RWPE1 (cell line): ENCODE measurements around the gene PI16.

Experiments
- CTCF ChIA-PET: fragments of 350-600 bp; sonication (Branson Sonifier 250); formaldehyde crosslinking; extraction: SDS; loops from one replicate; lab custom pipeline; 2021; lab: Yijun Ruan, JAX
- POLR2A ChIA-PET: fragments of 400-600 bp; formaldehyde crosslinking; extraction: SDS; loops from one replicate; lab custom pipeline; 2020; ENCODE audit warnings: antibody characterized with exemption; ENCODE audit not compliant: low non-redundant PET; lab: Yijun Ruan, JAX
- DNase-seq: peaks from one replicate; pipeline ENCODE4 v3.0.0; 2012; ENCODE audit warnings: low spot score
- H3K27ac ChIP-seq: fragments of 450-650 bp; 2 replicates; pipeline ENCODE4 v1.5.1; 2017
- TF ChIP-seq, protein P1 (sequence below): fragments of 450-650 bp; conservative IDR thresholded peaks from 2 replicates; pipeline ENCODE4 v1.5.1; 2017; ENCODE audit warnings: low read depth, mild to moderate bottlenecking

PI16 gene

DNA sequence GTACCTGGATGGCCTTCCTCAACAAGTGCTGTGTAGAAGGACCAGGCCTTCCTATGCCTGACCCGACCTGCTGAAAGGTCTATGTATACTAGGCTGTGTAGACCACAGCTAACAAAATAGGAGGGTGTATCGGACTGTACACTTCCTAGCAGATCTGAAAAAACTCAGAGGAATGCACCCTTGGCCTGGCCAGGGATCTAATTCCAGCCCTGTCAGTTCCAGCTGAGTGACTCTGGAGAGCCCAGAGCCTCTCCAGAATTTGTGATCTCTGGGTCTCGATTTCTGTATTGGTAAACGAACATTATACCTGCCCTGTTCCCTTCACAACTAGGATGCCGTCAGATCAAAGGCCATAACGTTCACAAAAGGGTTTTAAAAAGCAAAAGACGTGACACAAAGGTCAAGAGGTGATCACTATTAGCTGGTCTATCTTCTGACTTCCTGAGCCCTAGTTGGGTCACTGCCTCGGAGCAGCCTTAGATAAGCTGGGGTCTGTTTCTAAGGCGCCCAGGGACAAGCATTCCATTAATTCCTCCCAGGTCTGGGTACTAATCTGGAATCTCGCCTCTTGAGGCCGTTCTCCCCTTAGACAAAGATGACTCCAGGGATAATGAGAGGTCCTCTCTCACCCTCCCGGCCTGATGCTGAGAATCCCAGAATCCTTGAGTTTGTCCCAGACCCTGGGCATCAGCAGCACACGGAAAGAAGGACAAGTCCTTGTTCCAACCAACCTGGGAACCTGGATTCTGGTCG lies 17.6 kb downstream of the PI16 start:
- POLR2A ChIA-PET: no interaction called here
- peak overlapping the region; percentile 93 for H3K27ac ChIP-seq
- CTCF ChIA-PET: no interaction called here
- TF ChIP-seq, protein P1, sequence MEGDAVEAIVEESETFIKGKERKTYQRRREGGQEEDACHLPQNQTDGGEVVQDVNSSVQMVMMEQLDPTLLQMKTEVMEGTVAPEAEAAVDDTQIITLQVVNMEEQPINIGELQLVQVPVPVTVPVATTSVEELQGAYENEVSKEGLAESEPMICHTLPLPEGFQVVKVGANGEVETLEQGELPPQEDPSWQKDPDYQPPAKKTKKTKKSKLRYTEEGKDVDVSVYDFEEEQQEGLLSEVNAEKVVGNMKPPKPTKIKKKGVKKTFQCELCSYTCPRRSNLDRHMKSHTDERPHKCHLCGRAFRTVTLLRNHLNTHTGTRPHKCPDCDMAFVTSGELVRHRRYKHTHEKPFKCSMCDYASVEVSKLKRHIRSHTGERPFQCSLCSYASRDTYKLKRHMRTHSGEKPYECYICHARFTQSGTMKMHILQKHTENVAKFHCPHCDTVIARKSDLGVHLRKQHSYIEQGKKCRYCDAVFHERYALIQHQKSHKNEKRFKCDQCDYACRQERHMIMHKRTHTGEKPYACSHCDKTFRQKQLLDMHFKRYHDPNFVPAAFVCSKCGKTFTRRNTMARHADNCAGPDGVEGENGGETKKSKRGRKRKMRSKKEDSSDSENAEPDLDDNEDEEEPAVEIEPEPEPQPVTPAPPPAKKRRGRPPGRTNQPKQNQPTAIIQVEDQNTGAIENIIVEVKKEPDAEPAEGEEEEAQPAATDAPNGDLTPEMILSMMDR: no peak
- no peak for DNase-seq

GRCh38 chr6:36973190-36973589 lies 18.7 kb downstream of the PI16 start:
- CTCF ChIA-PET: no interaction called here
- no peak for DNase-seq
- POLR2A ChIA-PET: no interaction called here
- TF ChIP-seq, protein P1: no peak
- no peak overlapping the region for H3K27ac ChIP-seq

DNA sequence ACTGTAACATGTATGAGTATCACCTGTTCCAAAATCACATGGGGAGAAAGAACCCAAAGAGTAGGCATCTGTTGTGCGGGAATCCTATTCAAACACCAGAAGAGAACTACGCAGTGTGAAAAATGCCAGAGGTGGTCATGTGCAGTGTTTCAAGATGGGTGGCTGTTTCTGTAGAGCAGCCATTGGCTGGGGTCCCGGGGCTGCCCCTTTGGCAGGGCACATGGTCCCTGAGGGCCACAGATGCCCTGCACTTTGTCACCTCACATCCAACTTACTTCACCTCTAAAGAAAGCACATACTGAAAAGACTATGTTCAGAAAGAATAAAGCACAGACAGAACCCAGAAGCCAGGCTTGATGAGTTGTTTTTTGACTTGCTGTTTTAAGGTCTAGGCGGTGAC lies 19.1 kb downstream of the PI16 start:
- H3K27ac ChIP-seq: no peak overlapping the region
- TF ChIP-seq, protein P1: no peak
- ChIA-PET CTCF (no interaction called here), POLR2A (no interaction called here)
- no peak for DNase-seq

- POLR2A ChIA-PET: no interaction called here
- TF ChIP-seq, protein P1: no peak
- peak overlapping the region; percentile 10 for H3K27ac ChIP-seq
- CTCF ChIA-PET: no interaction called here
- no peak for DNase-seq
Observed at GRCh38 chr6:36975231-36976006, 20.9 kb downstream of the PI16 start.

GRCh38 chr6:36976007-36976264 lies 21.4 kb downstream of the PI16 start:
- ChIA-PET CTCF (no interaction called here), POLR2A (no interaction called here)
- no peak for DNase-seq
- TF ChIP-seq, protein P1: no peak
- peak overlapping the region; percentile 10 for H3K27ac ChIP-seq

- POLR2A ChIA-PET: no interaction called here
- CTCF ChIA-PET: no interaction called here
- DNase-seq: no peak
- TF ChIP-seq, protein P1: no peak
- no peak overlapping the region for H3K27ac ChIP-seq
Observed at GRCh38 chr6:36976509-36976908, 22.0 kb downstream of the PI16 start.
